ENCODE results near the gene MAML1.
"Not testable (repeated sequence)": the region's sequence is repeated elsewhere in the genome, so short reads cannot be mapped to it uniquely, and the experiment has no call there.

- TF ChIP-seq, protein P1, sequence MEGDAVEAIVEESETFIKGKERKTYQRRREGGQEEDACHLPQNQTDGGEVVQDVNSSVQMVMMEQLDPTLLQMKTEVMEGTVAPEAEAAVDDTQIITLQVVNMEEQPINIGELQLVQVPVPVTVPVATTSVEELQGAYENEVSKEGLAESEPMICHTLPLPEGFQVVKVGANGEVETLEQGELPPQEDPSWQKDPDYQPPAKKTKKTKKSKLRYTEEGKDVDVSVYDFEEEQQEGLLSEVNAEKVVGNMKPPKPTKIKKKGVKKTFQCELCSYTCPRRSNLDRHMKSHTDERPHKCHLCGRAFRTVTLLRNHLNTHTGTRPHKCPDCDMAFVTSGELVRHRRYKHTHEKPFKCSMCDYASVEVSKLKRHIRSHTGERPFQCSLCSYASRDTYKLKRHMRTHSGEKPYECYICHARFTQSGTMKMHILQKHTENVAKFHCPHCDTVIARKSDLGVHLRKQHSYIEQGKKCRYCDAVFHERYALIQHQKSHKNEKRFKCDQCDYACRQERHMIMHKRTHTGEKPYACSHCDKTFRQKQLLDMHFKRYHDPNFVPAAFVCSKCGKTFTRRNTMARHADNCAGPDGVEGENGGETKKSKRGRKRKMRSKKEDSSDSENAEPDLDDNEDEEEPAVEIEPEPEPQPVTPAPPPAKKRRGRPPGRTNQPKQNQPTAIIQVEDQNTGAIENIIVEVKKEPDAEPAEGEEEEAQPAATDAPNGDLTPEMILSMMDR (IDR thresholded peaks at IDR 0.05; ENCODE audit: insufficient read depth, low read depth, low read length): not testable (repeated sequence)
- not testable (repeated sequence) for TF ChIP-seq EZH2 (IDR thresholded peaks at IDR 0.05; ENCODE audit: insufficient read depth, low read length)
These were observed 11.5 kb downstream of the MAML1 start for GRCh38 chr5:179744106-179744505.

Measured in astrocyte (in vitro differentiated cells and primary cell).